GM21360 (cell line): Measurements from ENCODE around the gene SCGB3A1.

ENCODE experiments used
- ATAC-seq: cut with Tn5 transposase; IDR thresholded peaks from one replicate; pipeline ENCODE4 v1.9.1; 2021; ENCODE audit warnings: mild to moderate bottlenecking, moderate library complexity; ENCODE audit not compliant: unreplicated experiment

The SCGB3A1 gene, protein sequence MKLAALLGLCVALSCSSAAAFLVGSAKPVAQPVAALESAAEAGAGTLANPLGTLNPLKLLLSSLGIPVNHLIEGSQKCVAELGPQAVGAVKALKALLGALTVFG

DNA sequence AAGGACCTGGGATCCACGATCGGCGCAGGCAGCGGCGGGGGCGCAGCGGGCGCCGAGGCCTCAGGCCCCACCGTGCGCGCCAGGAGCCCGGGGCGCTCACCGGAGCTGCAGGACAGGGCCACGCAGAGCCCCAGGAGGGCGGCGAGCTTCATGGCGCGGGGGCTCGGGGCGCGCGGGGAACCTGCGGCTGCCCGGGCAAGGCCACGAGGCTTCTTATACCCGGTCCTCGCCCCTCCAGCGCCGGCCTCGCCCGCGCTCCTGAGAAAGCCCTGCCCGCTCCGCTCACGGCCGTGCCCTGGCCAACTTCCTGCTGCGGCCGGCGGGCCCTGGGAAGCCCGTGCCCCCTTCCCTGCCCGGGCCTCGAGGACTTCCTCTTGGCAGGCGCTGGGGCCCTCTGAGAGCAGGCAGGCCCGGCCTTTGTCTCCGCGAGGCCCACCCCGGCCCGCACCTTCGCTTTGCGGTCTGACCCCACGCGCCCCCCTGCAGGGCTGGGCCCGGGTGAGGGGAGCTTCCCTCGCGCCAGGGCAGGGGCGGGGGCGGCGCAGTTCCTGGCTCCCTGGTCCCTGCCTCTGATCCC is at the start of gene SCGB3A1:
TSS of gene SCGB3A1 (minus strand) at position 189 of the 577 bp plus-strand sequence. CDS start at position 152, 37 bp downstream.
- no peak for ATAC-seq

- no peak for ATAC-seq
Measured at GRCh38 chr5:180640611-180640860, 49.2 kb upstream of the SCGB3A1 start.

GRCh38 chr5:180639741-180640610 is 48.7 kb upstream of the SCGB3A1 start:
- ATAC-seq, result no peak

- ATAC-seq, result no peak
Measured at GRCh38 chr5:180639287-180639686, 48.0 kb upstream of the SCGB3A1 start.

DNA sequence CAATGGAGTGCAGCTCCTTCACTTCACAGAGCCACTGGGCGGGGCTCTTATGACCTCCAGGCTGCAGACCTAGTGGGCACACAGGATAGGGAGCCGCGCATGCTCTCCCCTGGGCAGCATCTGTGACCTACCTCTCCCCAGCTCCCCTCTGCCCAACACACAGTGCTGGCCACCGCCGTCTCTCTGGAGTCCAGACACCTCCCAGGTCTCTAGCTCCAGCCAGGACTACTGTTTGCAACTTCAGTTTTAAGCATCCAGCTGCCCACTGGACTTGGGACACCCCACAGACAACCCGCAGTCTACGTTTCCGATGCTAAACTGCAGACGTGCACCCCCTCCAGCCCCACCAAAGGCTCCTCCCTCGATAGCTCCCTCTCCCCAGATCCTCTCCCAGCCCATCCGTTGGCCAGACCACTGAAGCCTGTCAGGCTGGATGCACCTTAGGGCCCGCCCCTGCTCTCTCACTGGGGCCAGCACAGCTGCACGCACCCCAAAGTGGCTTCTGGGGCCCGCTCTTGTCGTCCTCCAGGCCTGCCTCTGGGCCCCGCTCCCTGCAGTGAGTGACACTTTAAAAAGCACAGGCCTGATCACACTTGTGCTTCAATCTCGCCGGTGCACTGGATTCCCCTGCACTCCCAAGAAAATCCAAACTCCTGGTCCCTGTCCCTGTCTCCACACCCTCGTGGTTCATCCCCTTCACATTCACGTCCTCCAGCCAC is 46.8 kb upstream of the SCGB3A1 start:
- no peak for ATAC-seq

DNA sequence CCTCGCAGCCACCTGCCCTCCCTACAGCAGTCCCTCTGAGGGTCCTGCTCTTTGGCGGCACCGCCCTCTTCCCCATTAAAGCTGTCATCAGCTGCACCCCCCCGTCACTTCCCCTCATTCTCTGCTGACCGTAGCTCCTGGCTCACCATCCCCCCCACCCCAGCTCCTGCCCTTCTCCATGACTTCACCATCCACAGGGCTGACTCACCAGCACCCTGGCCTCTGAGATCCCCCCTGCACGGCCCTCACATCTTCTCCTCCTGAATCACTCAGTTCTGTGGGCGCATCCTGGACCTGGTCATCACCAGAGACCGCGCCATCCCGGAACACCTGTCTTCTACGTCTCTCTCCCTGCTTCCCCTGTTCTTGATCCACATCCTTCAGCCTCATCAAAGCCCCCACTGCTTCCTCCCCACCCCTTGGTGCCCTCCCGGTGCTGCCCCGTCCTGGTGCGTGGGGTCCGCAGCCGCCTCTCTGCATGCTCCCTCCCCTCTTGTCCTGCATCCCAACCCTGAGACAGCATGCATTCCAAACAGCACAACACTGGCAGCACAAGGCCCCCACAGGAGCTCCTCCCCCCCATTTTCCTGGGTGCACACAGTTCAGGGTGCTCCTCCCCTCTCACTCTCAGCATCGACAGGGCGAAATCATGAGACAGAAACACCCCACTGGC is 45.2 kb upstream of the SCGB3A1 start:
- ATAC-seq, result no peak

DNA sequence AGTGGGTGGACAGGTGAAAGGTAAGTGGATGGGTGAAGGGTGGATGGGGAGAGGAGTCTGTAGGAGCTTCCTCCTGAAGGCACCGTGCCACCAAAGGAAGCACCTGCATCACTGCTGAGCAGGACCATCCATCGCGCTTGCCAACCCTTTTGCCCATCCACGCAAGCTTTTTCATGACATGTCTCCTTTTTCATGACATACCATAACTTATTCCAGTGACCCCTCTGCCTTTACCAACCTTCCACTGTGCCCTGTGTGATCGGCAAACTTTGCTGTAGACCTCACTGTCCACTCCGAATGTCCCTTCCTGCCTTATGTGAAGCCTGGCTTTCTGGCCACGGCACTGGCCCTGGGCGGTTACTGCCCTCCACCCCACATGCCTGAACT is 44.7 kb upstream of the SCGB3A1 start:
- no peak for ATAC-seq

- no peak for ATAC-seq
Measured at GRCh38 chr5:180633283-180634177, 42.2 kb upstream of the SCGB3A1 start.

DNA sequence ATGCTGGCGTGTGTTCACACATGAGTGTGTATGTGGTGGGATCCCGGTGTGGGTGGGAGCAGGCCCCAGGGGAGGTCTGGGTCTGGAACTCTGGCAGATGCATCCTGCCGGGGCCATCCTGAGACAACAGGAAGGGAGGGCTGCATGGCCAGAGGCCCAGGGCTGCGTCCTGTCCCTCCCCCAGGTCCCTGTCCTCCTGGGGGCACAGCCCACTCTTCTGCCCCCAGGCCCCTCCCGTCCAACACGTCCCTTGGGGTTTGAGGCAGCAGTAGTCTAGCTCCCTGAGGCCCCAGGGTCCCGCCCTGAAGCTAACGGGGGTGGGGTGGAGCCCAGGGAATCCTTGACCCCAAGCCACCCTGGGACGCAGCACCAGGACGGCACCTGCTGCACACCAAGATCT is 41.5 kb upstream of the SCGB3A1 start:
- no peak for ATAC-seq

DNA sequence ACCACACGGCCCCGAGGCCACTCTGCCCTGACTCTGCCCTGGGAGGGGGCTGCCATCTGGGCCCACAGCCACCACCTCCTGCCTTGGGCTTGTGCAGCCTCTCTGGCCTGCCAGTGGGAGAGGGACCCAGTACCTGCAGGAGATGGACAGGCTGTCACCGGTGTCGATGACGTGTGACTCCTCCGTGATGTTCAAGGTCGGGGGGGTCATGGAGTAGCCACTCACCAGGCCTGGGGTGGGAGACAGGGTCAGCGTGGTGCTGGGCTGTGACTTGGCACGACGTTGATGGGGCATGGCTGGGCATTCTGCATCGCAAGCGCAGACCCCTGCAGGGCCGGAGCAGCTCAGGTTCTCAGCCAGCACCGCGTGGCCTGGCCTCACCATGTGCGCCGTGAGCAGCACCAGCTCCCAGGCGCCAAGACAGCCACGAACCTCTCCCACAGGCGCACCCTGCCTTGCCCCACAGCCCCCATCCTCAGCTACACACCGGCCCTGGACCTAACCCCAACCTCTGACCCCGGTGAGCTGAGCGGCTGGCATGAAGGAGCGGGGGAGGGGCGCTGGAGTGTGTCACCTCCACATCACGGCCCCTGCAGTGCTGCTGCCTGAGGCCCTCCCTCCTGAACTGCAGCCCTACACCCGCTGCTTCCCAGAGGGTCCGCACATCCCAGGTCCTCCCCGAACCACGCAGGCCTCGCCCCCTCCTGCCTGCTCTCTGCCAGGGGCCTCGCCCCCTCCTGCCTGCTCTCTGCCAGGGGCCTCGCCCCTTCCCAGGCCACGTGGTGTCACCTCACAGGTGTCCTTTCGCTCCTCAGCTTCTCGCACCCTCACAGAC is 40.5 kb upstream of the SCGB3A1 start:
- no peak for ATAC-seq

- ATAC-seq, result no peak
Measured at GRCh38 chr5:180630426-180630825, 39.1 kb upstream of the SCGB3A1 start.

- ATAC-seq, result no peak
Measured at GRCh38 chr5:180629831-180630382, 38.6 kb upstream of the SCGB3A1 start.

GRCh38 chr5:180628827-180629750 is 37.8 kb upstream of the SCGB3A1 start:
- no peak for ATAC-seq

DNA sequence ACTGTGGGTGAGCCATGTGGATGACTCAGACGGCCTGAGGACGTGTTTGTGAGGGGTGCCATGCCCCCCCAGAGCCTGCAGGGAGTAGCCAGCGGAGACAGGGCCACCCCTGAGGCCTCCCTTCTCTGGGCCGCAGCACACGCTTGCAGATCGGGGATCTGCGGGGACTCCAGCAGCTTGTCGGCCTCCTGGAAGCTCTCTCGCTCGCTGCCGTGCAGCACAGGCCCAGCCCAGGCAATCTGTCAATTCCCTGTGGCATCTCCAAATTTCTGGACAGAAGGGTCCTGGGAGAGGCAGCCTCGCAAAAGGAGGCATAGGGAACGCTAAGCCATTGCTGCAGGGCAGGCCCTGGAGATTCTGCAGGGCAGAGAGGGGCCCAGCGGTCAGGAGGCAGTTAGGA is 36.9 kb upstream of the SCGB3A1 start:
- no peak for ATAC-seq

- no peak for ATAC-seq
Measured at GRCh38 chr5:180627386-180628120, 36.3 kb upstream of the SCGB3A1 start.

GRCh38 chr5:180626661-180627385 is 35.5 kb upstream of the SCGB3A1 start:
- no peak for ATAC-seq
